T-helper 2 cell treated with Interferon-gamma antibody and Interleukin-4, amounts not matched to agents 5 μg/mL and 100 μg/mL, for 36 hours (primary cell): ENCODE measurements around the gene HOXC13.

ENCODE experiments used
- DNase-seq: peaks from one replicate; pipeline ENCODE4 v3.0.0; 2021; ENCODE audit warnings: low spot score
- H3K27ac Mint-ChIP-seq: one replicate; pipeline ENCODE4 v1.8.0; 2021; ENCODE audit warnings: mild to moderate bottlenecking, mixed read lengths
- H3K27me3 Mint-ChIP-seq: one replicate; pipeline ENCODE4 v1.8.0; 2021; ENCODE audit warnings: low read depth, mixed read lengths
- H3K36me3 Mint-ChIP-seq: one replicate; pipeline ENCODE4 v1.8.0; 2021; ENCODE audit warnings: low read depth, mixed read lengths
- H3K4me1 Mint-ChIP-seq: one replicate; pipeline ENCODE4 v1.8.0; 2021; ENCODE audit warnings: low read depth, mixed read lengths
- H3K4me3 Mint-ChIP-seq: one replicate; pipeline ENCODE4 v1.8.0; 2022; ENCODE audit warnings: mild to moderate bottlenecking, moderate library complexity, mixed read lengths
- H3K9me3 Mint-ChIP-seq: one replicate; pipeline ENCODE4 v1.8.0; 2021; ENCODE audit warnings: mixed read lengths

Gene HOXC13

GRCh38 chr12:53993162-53994008, 54.8 kb downstream of the HOXC13 start:
- H3K27ac Mint-ChIP-seq: peak overlapping the region; percentile 13
- H3K4me1 Mint-ChIP-seq: peaks cover 28% of the 10 kb centered on the region
- no peaks in the 10 kb centered on the region for H3K36me3 Mint-ChIP-seq
- H3K4me3 Mint-ChIP-seq: no peak overlapping the region
- no peaks in the 10 kb centered on the region for H3K9me3 Mint-ChIP-seq
- peaks cover 92% of the 10 kb centered on the region for H3K27me3 Mint-ChIP-seq
- no peak for DNase-seq

- Mint-ChIP-seq H3K4me1 (peaks cover 27% of the 10 kb centered on the region), H3K36me3 (no peaks in the 10 kb centered on the region), H3K9me3 (no peaks in the 10 kb centered on the region), H3K27me3 (peaks cover 92% of the 10 kb centered on the region), H3K27ac (no peak overlapping the region), H3K4me3 (peak overlapping the region; percentile 7)
- DNase-seq: no peak
Observed at GRCh38 chr12:53994009-53994263, 55.3 kb downstream of the HOXC13 start.

DNA sequence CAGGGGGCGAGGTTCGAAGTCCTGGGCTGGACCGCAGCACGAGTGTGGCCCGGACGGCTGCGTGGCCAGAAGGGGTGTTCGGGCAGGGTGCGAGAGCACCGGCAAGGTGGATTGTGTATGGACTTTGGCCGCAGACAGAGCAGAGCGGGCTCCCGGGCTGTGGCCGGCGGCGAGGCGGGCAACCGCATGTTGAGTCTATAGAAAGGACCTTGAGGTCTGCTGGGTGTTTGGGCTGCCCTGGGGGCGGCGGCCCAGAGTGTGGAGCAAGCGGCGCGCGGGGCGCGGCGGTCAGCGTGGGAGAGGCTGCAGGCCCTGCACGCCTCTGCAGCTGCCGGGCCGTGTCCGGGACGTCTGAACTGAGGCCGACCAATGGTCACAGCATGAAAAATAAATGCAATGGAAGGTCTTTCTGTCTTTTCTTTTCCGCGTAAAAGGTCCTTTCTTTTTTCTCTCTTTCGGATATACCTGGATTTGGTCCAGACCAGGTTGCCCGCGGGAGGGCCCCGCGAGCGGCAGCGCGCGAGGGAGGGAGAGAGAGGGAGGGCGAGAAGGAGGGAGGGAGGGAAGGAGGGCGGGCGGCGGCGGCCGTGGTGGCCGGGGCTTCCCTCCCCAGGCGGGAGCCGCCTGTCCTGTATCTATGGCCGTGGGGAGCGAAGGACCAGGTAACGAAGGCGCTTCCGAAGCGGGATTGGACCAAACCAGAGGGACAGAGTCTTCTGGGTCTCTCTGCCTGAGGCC, 55.8 kb downstream of the HOXC13 start:
- Mint-ChIP-seq H3K9me3 (no peaks in the 10 kb centered on the region), H3K4me3 (peak overlapping the region; percentile 26), H3K27me3 (peaks cover 92% of the 10 kb centered on the region), H3K27ac (no peak overlapping the region), H3K36me3 (no peaks in the 10 kb centered on the region), H3K4me1 (peaks cover 23% of the 10 kb centered on the region)
- DNase-seq: no peak

- Mint-ChIP-seq H3K9me3 (no peaks in the 10 kb centered on the region), H3K27me3 (peaks cover 92% of the 10 kb centered on the region), H3K4me1 (peaks cover 19% of the 10 kb centered on the region), H3K4me3 (peak overlapping the region; percentile 26), H3K36me3 (no peaks in the 10 kb centered on the region), H3K27ac (no peak overlapping the region)
- no peak for DNase-seq
Observed at GRCh38 chr12:53995002-53995377, 56.4 kb downstream of the HOXC13 start.

- no peak for DNase-seq
- Mint-ChIP-seq H3K36me3 (no peaks in the 10 kb centered on the region), H3K4me3 (peak overlapping the region; percentile 77), H3K27me3 (peaks cover 90% of the 10 kb centered on the region), H3K9me3 (no peaks in the 10 kb centered on the region), H3K4me1 (peaks cover 14% of the 10 kb centered on the region), H3K27ac (peak overlapping the region; percentile 31)
Observed at GRCh38 chr12:53995378-53996239, 57.0 kb downstream of the HOXC13 start.
